ENCODE measurements around the gene MSRB2. TPM values are rescaled to one million over a fixed set of nuclear protein-coding genes. Genes with fewer than 3 reads are reported as not detected.
"Not testable (repeated sequence)": the region's sequence is repeated elsewhere in the genome, so short reads cannot be mapped to it uniquely, and the experiment has no call there.

Gene MSRB2
- total RNA-seq, 2 experiments from 2014 or later = 6.9 to 9.1 TPM

GRCh38 chr10:23060918-23061317 lies 34.5 kb upstream of the MSRB2 start:
- TF ChIP-seq, protein P1, sequence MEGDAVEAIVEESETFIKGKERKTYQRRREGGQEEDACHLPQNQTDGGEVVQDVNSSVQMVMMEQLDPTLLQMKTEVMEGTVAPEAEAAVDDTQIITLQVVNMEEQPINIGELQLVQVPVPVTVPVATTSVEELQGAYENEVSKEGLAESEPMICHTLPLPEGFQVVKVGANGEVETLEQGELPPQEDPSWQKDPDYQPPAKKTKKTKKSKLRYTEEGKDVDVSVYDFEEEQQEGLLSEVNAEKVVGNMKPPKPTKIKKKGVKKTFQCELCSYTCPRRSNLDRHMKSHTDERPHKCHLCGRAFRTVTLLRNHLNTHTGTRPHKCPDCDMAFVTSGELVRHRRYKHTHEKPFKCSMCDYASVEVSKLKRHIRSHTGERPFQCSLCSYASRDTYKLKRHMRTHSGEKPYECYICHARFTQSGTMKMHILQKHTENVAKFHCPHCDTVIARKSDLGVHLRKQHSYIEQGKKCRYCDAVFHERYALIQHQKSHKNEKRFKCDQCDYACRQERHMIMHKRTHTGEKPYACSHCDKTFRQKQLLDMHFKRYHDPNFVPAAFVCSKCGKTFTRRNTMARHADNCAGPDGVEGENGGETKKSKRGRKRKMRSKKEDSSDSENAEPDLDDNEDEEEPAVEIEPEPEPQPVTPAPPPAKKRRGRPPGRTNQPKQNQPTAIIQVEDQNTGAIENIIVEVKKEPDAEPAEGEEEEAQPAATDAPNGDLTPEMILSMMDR (IDR thresholded peaks at IDR 0.05) = no peak
- POLR2A ChIA-PET = interaction anchor here (2.0 kb wide), 1 partner anchor 36 kb away, joined by 4 read pairs; no protein-coding TSS in a partner anchor
- DNase-seq (no peak), ATAC-seq (no peak)
- H3K4me1 Mint-ChIP-seq (ENCODE audit: low read depth) = no peaks in the 10 kb centered on the region
- peaks cover 8% of the 10 kb centered on the region for H3K27me3 Mint-ChIP-seq
- H3K9me3 Mint-ChIP-seq = peaks cover 3% of the 10 kb centered on the region
- no peak overlapping the region for H3K27ac Mint-ChIP-seq
- CTCF ChIA-PET = no interaction called here
- H3K36me3 Mint-ChIP-seq (ENCODE audit: low read depth) = no peaks in the 10 kb centered on the region
- no peak overlapping the region for H3K4me3 Mint-ChIP-seq
- intact Hi-C loops (cut with micrococcal nuclease) = no loop called here

GRCh38 chr10:23063045-23063972 lies 32.1 kb upstream of the MSRB2 start:
- H3K4me1 Mint-ChIP-seq (ENCODE audit: low read depth) = peaks cover 2% of the 10 kb centered on the region
- peaks cover 9% of the 10 kb centered on the region for H3K27me3 Mint-ChIP-seq
- intact Hi-C loops (cut with micrococcal nuclease) = no loop called here
- peaks cover 3% of the 10 kb centered on the region for H3K9me3 Mint-ChIP-seq
- ChIA-PET CTCF (interaction anchor here (1.0 kb wide), 1 partner anchor 1072 kb away, joined by 3 read pairs; no protein-coding TSS in a partner anchor), POLR2A (no interaction called here)
- TF ChIP-seq, protein P1 (IDR thresholded peaks at IDR 0.05) = no peak
- no peak overlapping the region for H3K27ac Mint-ChIP-seq
- DNase-seq = no peak
- no peak for ATAC-seq
- H3K4me3 Mint-ChIP-seq = no peak overlapping the region
- H3K36me3 Mint-ChIP-seq (ENCODE audit: low read depth) = no peaks in the 10 kb centered on the region

DNA sequence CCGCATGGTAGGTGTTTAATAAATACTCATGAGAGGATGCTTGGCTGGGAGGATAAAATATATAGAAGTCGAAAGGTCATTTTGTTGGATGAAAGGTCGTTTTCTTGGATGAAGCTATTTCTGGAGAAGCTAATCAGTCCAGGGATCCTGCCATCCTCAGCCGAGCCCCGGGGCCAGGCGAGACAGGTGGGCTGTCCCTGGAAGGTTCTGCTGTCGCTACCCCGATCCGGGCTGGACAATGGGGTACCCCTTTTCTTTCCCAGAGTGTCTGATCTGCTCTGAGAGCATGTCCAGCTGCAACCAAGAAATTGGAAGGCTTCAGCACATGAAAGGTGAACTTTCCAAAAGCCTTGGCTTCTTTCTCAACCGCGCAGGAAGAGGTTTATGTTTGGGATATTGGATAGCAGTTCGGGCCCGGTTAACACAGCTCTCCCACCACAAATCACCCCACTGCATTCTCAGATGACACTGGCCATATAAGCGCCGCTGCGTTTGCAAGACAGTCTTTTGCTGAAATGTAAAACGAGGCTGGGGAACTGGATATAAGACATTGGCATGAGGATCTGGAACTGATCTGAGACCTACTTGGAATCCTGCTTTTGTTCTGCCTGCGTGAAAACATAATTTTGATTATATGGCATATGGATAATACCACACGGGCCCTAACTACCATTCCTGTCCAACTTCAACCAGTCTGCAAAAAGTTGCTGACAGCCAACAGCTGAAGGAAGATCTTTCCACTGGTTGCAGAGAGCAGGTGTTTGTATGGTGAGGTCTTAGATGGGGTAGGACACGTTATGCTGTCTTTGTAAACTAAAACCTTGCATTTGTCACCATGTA lies 31.2 kb upstream of the MSRB2 start:
- TF ChIP-seq, protein P1 (IDR thresholded peaks at IDR 0.05) = no peak
- H3K27ac Mint-ChIP-seq = no peak overlapping the region
- CTCF ChIA-PET = interaction anchor here (1.0 kb wide), 1 partner anchor 1073 kb away, joined by 3 read pairs; no protein-coding TSS in a partner anchor
- H3K4me3 Mint-ChIP-seq = no peak overlapping the region
- POLR2A ChIA-PET = no interaction called here
- peaks cover 7% of the 10 kb centered on the region for H3K27me3 Mint-ChIP-seq
- H3K4me1 Mint-ChIP-seq (ENCODE audit: low read depth) = peaks cover 2% of the 10 kb centered on the region
- no peaks in the 10 kb centered on the region for H3K36me3 Mint-ChIP-seq (ENCODE audit: low read depth)
- intact Hi-C loops (cut with micrococcal nuclease) = no loop called here
- DNase-seq = no peak
- peaks cover 1% of the 10 kb centered on the region for H3K9me3 Mint-ChIP-seq
- ATAC-seq = no peak

DNA sequence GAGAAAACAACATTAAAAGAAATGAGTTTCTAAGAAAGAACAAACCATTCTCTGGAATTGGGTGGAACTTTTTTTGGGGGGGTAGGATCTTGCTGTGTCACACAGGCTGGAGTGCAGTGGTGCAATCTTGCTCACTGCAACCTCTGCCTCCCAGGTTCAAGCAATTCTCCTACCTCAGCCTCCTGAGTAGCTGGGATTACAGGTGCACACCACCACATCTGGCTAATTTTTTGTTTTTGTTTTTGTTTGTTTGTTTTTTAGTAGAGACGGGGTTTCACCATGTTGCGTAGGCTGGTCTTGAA lies 30.6 kb upstream of the MSRB2 start:
- H3K4me3 Mint-ChIP-seq; H3K36me3 Mint-ChIP-seq (ENCODE audit: low read depth); H3K4me1 Mint-ChIP-seq (ENCODE audit: low read depth); ATAC-seq; CTCF ChIA-PET; H3K9me3 Mint-ChIP-seq; POLR2A ChIA-PET; H3K27me3 Mint-ChIP-seq; DNase-seq; H3K27ac Mint-ChIP-seq: not testable (repeated sequence)
- intact Hi-C loops (cut with micrococcal nuclease) = loop anchor here (5.0 kb wide), 1 partner anchor 72 kb away; no protein-coding TSS in a partner anchor

DNA sequence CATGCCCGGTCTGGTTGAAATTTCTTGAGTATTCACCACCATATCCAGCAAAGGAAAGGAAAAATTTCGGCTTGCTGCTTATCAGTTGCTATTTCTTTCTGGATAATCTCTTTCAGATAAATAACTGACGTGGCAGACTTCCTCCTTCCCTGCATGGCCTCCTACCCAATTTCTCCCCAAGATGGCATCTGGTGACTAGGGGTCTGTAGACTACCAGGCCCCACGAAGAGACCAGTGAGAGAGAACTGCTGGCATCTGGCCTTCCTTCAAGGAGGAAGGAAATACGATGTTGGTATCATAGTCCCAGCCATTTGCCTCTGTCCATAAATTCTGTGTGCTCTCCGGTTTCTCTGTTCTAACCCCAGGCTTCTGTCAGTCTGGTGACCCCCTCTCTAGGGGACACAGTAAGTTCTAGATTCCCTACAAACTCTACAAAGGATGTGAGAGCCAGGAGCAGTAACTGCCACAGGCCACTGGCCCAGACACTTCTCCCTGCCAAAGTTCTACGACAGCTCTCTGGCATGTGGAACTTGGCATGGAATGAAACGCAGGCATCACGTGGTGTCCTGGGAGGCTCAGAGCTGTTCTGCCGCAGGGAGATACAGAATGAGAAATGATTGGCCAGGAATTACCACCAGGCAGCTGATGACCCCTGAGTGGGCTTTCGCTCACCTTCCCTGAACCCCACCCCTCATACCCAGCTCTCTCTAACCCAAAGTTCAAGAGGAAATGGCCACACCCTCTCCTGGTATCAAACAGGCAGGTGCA lies 30.0 kb upstream of the MSRB2 start:
- H3K27ac Mint-ChIP-seq = no peak overlapping the region
- no peaks in the 10 kb centered on the region for H3K36me3 Mint-ChIP-seq (ENCODE audit: low read depth)
- intact Hi-C loops (cut with micrococcal nuclease) = loop anchor here (5.0 kb wide), 1 partner anchor 73 kb away; no protein-coding TSS in a partner anchor
- POLR2A ChIA-PET = no interaction called here
- H3K4me3 Mint-ChIP-seq = no peak overlapping the region
- DNase-seq (no peak), ATAC-seq (no peak)
- H3K4me1 Mint-ChIP-seq (ENCODE audit: low read depth) = peaks cover 2% of the 10 kb centered on the region
- CTCF ChIA-PET = interaction anchor here (1.2 kb wide), 1 partner anchor 1072 kb away, joined by 4 read pairs; no protein-coding TSS in a partner anchor
- TF ChIP-seq, protein P1 (IDR thresholded peaks at IDR 0.05) = no peak
- no peaks in the 10 kb centered on the region for H3K9me3 Mint-ChIP-seq
- H3K27me3 Mint-ChIP-seq = peaks cover 6% of the 10 kb centered on the region

All from activated CD8-positive, alpha-beta T cell treated with anti-CD3 and anti-CD28 coated beads for 36 hours (primary cell).